Measurements from ENCODE around the gene FGFR2. TPM values are rescaled to one million over a fixed set of nuclear protein-coding genes. Genes with fewer than 3 reads are reported as not detected.

FGFR2 gene
- total RNA-seq, 4 donors from 2014 or later: 65.6 to 149 (median 122) TPM

DNA sequence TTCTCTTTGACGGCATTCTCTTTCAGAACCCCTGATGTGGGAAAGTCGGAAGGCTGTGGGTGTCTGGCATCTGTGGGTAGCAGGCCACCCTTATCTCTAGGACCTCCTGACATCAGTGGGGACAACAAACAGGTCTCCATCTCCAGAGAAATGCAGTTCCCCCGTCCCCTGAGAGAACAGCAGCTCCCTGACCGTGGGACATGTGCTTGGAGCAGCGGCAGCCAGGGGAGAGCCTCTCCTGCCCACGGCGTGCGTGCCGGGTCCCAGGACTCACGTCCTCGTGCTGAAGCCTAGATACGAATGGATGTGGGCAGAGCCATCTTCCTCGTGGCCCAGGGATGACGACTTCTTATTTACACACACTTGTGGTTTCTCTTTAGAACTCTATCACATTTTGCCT, 133.0 kb downstream of the FGFR2 start:
- TF ChIP-seq, protein P1, sequence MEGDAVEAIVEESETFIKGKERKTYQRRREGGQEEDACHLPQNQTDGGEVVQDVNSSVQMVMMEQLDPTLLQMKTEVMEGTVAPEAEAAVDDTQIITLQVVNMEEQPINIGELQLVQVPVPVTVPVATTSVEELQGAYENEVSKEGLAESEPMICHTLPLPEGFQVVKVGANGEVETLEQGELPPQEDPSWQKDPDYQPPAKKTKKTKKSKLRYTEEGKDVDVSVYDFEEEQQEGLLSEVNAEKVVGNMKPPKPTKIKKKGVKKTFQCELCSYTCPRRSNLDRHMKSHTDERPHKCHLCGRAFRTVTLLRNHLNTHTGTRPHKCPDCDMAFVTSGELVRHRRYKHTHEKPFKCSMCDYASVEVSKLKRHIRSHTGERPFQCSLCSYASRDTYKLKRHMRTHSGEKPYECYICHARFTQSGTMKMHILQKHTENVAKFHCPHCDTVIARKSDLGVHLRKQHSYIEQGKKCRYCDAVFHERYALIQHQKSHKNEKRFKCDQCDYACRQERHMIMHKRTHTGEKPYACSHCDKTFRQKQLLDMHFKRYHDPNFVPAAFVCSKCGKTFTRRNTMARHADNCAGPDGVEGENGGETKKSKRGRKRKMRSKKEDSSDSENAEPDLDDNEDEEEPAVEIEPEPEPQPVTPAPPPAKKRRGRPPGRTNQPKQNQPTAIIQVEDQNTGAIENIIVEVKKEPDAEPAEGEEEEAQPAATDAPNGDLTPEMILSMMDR (IDR thresholded peaks at IDR 0.05): no peak
- TF ChIP-seq POLR2A (IDR thresholded peaks at IDR 0.05): no peak
- H3K27ac ChIP-seq: no peak overlapping the region
- no peaks in the 10 kb centered on the region for H3K9me3 ChIP-seq
- no peak overlapping the region for H3K4me3 ChIP-seq (replicated peaks in 1 of 3)
- no peaks in the 10 kb centered on the region for H3K27me3 ChIP-seq
- no peak for DNase-seq
- WGBS, 2 donors: 91% methylated on average over 14 of the region's 14 CpGs
- intact Hi-C loops (cut with DNase I): no loop called here
- H3K36me3 ChIP-seq: no peaks in the 10 kb centered on the region
- H3K4me1 ChIP-seq: no peaks in the 10 kb centered on the region

DNA sequence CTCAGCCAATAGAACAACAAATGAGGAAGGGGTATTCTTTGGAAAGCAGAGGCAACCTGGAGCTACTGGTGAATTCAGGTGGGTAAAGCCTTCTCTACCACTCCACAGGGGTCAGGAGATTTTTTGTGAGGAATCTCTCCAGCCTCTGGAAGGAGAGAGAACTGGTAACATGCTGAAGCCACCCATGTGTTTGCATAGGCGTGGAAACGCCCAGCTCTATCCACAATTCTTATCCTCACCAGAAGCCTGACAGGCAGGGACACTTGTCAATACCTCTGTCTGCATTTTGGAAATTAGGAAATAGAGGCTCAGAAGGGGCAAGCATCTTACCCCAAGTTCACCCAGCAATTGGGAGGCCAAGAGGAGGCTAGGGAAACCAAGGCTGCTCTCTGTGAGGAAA, 133.7 kb downstream of the FGFR2 start:
- no peak overlapping the region for H3K27ac ChIP-seq
- DNase-seq: no peak
- no peaks in the 10 kb centered on the region for H3K36me3 ChIP-seq
- H3K27me3 ChIP-seq: no peaks in the 10 kb centered on the region
- no peaks in the 10 kb centered on the region for H3K9me3 ChIP-seq
- no peak overlapping the region for H3K4me3 ChIP-seq (replicated peaks in 1 of 3)
- no peak for TF ChIP-seq POLR2A (IDR thresholded peaks at IDR 0.05)
- TF ChIP-seq, protein P1 (IDR thresholded peaks at IDR 0.05): no peak
- WGBS, 2 donors: 100% methylated on average over 2 of the region's 2 CpGs
- no peaks in the 10 kb centered on the region for H3K4me1 ChIP-seq
- intact Hi-C loops (cut with DNase I): no loop called here

DNA sequence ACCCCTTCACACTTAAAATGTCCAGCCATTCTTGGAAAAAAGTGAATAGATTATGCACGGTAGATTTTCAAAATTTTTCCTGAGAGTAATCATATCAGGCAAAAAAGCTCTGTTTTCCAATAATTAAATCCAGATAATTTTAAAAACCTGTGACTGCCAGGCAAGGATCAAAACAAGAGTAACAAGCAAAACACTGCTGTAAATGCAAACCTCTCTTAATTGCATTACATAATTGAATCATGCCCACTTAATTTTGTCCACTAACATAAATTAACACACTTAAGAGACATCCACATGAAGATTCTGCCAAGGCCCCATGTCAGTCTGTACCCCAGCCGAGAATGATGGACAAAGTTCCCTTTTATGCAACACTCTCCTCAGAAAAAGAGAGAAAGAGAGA, 135.3 kb downstream of the FGFR2 start:
- no peak for TF ChIP-seq POLR2A (IDR thresholded peaks at IDR 0.05)
- TF ChIP-seq, protein P1 (IDR thresholded peaks at IDR 0.05): no peak
- Histone ChIP-seq H3K27me3 (no peaks in the 10 kb centered on the region), H3K4me3 (replicated peaks in 1 of 3) (no peak overlapping the region), H3K36me3 (no peaks in the 10 kb centered on the region), H3K27ac (no peak overlapping the region), H3K4me1 (no peaks in the 10 kb centered on the region), H3K9me3 (no peaks in the 10 kb centered on the region)
- no peak for DNase-seq
- WGBS, 2 donors: 90 to 93% methylated on average over 2 of the region's 2 CpGs
- intact Hi-C loops (cut with DNase I): no loop called here

DNA sequence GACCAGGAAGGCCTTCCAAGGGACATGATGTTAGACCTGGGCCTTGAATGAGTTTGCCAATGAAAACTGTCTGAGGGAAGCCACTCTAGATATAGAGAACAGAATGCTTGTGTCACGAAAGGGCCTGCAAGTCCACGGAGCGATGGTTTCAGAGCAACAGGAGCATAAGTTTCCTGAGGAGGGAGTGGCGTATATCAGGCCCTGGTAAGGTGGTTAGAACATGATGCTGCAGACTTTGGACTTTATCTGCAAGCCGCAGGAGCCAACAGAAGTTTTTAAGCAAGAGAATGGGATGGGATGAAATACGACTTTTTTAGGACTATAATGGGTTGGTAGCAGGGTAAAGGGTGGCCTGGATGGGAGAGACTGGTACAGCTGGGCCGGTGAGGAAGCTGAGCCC, 136.0 kb downstream of the FGFR2 start:
- Histone ChIP-seq H3K27me3 (no peaks in the 10 kb centered on the region), H3K27ac (no peak overlapping the region), H3K4me3 (replicated peaks in 1 of 3) (no peak overlapping the region), H3K4me1 (no peaks in the 10 kb centered on the region), H3K36me3 (no peaks in the 10 kb centered on the region), H3K9me3 (no peaks in the 10 kb centered on the region)
- TF ChIP-seq, protein P1 (IDR thresholded peaks at IDR 0.05): no peak
- no peak for TF ChIP-seq POLR2A (IDR thresholded peaks at IDR 0.05)
- 92 to 96% methylated on average over 7 of the region's 7 CpGs for WGBS, 2 donors
- intact Hi-C loops (cut with DNase I): no loop called here
- DNase-seq: no peak

DNA sequence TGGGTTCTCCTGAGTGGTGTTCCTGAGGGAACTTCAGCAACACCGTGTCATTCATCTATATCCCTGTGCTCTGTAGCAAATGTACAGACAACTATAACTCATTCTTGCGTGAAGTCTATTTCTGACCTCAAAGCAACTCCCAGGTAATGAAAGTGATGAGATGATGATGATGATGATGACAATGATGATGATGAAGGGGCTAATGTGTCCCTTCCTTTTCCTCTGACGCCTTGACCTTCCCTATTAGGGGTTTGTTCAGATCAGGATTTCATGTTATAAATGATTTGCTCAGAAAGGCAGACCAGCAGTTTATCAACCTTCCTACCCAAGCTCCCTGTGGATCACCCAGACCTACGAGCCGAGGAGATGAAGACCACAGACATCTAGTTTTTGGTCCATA, 136.9 kb downstream of the FGFR2 start:
- H3K27me3 ChIP-seq: no peaks in the 10 kb centered on the region
- no peak overlapping the region for H3K4me3 ChIP-seq (replicated peaks in 1 of 3)
- no peaks in the 10 kb centered on the region for H3K36me3 ChIP-seq
- H3K27ac ChIP-seq: no peak overlapping the region
- intact Hi-C loops (cut with DNase I): no loop called here
- WGBS, 2 donors: 87 to 95% methylated on average over 5 of the region's 5 CpGs
- DNase-seq: no peak
- no peaks in the 10 kb centered on the region for H3K9me3 ChIP-seq
- TF ChIP-seq, protein P1 (IDR thresholded peaks at IDR 0.05): no peak
- no peak for TF ChIP-seq POLR2A (IDR thresholded peaks at IDR 0.05)
- no peaks in the 10 kb centered on the region for H3K4me1 ChIP-seq

Measured in thyroid gland (tissue), 4 donors.